Measurements from ENCODE around the gene PBX2.
"Not testable (repeated sequence)": the region's sequence is repeated elsewhere in the genome, so short reads cannot be mapped to it uniquely, and the experiment has no call there.

The PBX2 gene

GRCh38 chr6:32188381-32189068, 1.5 kb downstream of the PBX2 start:
- no peak for TF ChIP-seq CTCF (conservative IDR thresholded peaks at IDR 0.05; ENCODE audit: low read depth)
- DNase-seq (ENCODE audit: low spot score): no peak
- POLR2A ChIA-PET (ENCODE audit: low non-redundant PET): no interaction called here
- CTCF ChIA-PET: interaction anchor here (0.7 kb wide), 1 partner anchor 1284 kb away, joined by 4 read pairs; no protein-coding TSS in a partner anchor
- H3K27ac ChIP-seq: peak overlapping the region; percentile 88

GRCh38 chr6:32187725-32188380, 2.1 kb downstream of the PBX2 start:
- peak overlapping the region; percentile 88 for H3K27ac ChIP-seq
- POLR2A ChIA-PET (ENCODE audit: low non-redundant PET); CTCF ChIA-PET; DNase-seq (ENCODE audit: low spot score): not testable (repeated sequence)

- no peak for TF ChIP-seq CTCF (conservative IDR thresholded peaks at IDR 0.05; ENCODE audit: low read depth)
- peak overlapping the region; percentile 88 for H3K27ac ChIP-seq
- DNase-seq (ENCODE audit: low spot score): no peak
- ChIA-PET CTCF (interaction anchor here (0.6 kb wide), 1 partner anchor 65 kb away, joined by 4 read pairs; no protein-coding TSS in a partner anchor), POLR2A (ENCODE audit: low non-redundant PET) (no interaction called here)
These were observed 2.8 kb downstream of the PBX2 start for GRCh38 chr6:32187009-32187709.

GRCh38 chr6:32186151-32186840, 3.7 kb downstream of the PBX2 start:
- DNase-seq (ENCODE audit: low spot score); POLR2A ChIA-PET (ENCODE audit: low non-redundant PET); CTCF ChIA-PET: not testable (repeated sequence)
- peak overlapping the region; percentile 88 for H3K27ac ChIP-seq

GRCh38 chr6:32185681-32186131, 4.3 kb downstream of the PBX2 start:
- H3K27ac ChIP-seq: peak overlapping the region; percentile 88
- CTCF ChIA-PET; POLR2A ChIA-PET (ENCODE audit: low non-redundant PET): not testable (repeated sequence)
- peak; percentile 78 for DNase-seq (ENCODE audit: low spot score)

- TF ChIP-seq CTCF (conservative IDR thresholded peaks at IDR 0.05; ENCODE audit: low read depth): no peak
- peak within 1 kb of the TSS; percentile 71 for H3K27ac ChIP-seq
- DNase-seq (ENCODE audit: low spot score): no peak
- ChIA-PET POLR2A (ENCODE audit: low non-redundant PET) (no interaction called here), CTCF (no interaction called here)
These were observed 5.8 kb downstream of the PBX2 start, which contains the start of gene AGER for GRCh38 chr6:32184084-32184640. Gene AGER (minus strand): TSS chr6:32184253. CDS start chr6:32184222, 31 bp downstream.

- ChIA-PET POLR2A (ENCODE audit: low non-redundant PET) (no interaction called here), CTCF (interaction anchor here (0.7 kb wide), 1 partner anchor 217 kb away, joined by 5 read pairs; no protein-coding TSS in a partner anchor)
- H3K27ac ChIP-seq: peak overlapping the region; percentile 71
- no peak for DNase-seq (ENCODE audit: low spot score)
- no peak for TF ChIP-seq CTCF (conservative IDR thresholded peaks at IDR 0.05; ENCODE audit: low read depth)
These were observed 6.4 kb downstream of the PBX2 start for GRCh38 chr6:32183483-32184083.
